GM18499 (cell line): ENCODE data around the gene TPM3.
"Not testable (repeated sequence)": the region's sequence is repeated elsewhere in the genome, so short reads cannot be mapped to it uniquely, and the experiment has no call there.

ENCODE experiments used
- ATAC-seq: cut with Tn5 transposase; IDR thresholded peaks from one replicate; pipeline ENCODE4 v1.9.1; 2021; ENCODE audit warnings: moderate number of reproducible peaks; ENCODE audit not compliant: insufficient read depth, unreplicated experiment

Gene TPM3

GRCh38 chr1:154207262-154207661 is 15.4 kb upstream of the TPM3 start:
- no peak for ATAC-seq

- no peak for ATAC-seq
Observed at GRCh38 chr1:154206196-154206595, 14.3 kb upstream of the TPM3 start, which contains the start of gene CFAP141. TSS of gene CFAP141 (minus strand) at chr1:154206333. CDS start at chr1:154206307, 26 bp downstream.

DNA sequence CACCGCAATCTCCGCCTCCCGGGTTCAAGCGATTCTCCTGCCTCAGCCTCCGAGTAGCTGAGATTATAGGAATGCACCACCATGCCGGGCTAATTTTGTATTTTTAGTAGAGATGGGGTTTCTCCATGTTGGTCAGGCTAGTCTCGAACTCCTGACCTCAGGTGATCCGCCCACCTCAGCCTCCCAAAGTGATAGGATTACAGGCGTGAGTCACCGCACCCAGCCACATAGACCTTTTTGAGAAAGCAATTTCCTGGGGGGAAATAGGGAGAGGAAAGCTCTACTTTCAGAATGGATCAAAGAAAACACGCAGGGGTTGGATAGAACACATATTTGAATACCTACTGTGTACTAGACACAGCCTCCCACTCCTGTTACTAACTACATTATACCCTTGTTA is 13.9 kb upstream of the TPM3 start:
- not testable (repeated sequence) for ATAC-seq

- no peak for ATAC-seq
Observed at GRCh38 chr1:154199563-154199879, 7.6 kb upstream of the TPM3 start.

DNA sequence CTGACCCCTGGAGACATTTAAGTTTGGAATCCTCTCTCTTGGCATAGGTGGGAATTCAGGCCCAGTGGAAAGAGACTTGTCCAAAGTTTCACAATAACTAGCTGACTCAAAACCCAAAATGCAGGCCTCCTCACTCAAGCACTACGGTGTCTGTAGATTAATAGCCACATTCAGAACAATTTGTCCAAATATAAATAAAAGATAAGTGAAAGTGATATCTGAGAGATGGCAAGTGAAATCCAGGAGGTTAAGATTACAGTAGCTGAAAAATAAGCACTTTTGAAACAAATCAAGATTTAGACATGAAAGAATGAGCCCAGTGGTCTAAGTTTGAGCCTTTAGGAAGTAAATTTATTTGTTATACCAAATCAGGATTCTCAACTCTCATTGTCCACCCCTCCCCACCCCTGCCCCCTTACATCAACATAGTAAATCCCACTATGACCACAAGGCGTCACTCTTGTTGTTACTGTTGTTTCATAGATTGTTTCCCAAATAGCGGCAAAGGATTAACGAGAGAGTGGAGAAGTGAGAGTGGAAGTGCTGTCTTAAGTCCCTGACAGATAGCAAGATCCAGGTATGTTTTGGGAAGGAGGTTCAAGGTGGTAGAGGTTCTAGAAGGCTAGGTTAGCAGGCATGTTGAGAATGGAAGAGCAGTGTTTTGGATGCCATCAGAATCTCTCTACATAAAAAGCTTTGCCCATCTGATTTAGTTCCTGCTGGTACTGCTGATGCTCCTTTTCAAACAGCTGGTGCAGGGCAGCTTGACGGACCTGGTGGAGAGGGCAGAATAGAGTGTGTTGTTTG is 7.1 kb upstream of the TPM3 start:
- no peak for ATAC-seq

DNA sequence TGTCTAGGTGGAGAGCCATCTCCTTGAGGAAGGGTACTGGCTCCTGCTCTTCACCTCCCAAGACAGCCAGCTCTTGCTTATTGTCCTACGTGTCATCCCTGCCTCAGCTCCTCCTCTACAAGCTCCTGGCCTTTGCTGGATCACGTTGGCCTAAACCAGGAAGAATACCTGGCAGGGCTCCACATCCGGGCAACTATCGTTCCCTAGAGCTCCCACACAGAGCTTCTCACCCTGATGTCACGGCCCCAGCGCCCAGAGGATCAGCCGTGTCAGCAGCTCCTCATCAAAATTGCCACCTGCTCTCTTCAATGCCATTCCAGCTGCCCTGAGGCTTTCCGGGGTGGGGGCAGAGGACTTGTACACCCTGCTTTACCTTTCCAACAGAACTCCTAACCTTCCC is 1.9 kb upstream of the TPM3 start:
- ATAC-seq: no peak

DNA sequence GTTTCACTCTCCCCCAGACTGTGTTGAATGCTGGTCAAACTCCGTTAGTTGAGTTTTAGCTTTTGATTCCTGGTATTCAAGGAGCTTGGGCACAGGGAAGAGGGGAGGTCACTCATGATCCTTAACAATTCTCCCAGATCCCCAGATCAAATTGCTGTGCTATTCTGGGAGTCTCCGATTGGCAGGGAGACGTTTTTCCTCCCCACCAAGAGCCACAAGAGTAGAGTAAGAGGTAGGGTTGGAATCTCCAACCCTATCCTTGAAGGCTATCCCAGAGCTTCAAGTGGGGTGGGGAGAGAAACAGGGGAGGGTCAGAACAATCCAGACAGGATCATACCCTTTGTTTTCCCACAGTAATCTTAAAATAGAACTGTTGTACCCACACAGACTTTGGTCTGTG is 576 bp upstream of the TPM3 start:
- no peak for ATAC-seq

DNA sequence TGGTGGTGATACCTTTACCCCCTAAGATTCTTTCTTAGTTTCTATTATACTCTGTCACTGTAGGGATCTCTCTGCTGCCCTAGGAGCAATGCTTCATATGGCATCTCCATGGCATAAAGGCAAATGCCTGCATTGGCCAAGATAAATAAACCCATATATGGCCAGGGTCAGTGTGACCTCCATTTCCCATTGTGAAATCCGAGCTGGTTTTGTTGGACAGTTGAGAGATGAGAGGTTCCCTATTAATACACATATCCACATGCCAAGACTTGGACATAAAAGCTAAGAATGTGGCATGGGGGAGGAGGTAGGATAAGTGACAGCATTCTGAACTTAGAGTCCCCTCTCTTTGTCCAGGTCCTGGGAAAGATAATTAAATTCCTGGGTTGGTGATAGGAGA is 1.4 kb downstream of the TPM3 start:
- no peak for ATAC-seq

DNA sequence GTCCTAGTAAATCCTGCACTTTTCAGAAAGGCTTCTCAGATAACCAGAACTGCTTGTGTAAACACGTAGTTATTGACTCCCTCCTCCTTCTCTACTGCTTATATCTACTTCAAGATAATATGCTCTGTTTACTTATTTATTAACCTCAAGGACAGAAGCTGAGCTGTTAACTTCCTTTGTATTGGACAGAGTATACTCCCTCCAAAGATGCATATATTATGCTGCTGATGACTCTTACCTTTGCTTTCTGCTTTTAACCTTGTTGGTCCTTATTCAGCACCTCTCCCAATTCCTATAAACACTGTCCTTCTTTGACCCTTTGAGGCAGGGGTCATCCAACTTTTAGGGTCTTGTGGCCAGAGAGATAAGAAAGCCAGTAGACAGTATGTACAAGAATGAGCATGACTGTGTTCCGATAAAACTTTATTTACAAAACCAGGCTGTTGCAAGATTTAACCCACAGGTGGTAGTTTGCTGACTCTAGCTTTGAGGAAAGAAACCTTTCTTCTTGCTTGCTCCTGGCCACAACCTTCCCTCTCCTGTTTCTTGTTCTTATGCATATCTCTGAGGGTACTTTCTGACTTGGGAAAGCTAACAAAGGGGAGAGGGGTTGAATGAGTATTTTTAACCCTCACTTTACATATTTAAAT is 4.9 kb downstream of the TPM3 start:
- no peak for ATAC-seq

DNA sequence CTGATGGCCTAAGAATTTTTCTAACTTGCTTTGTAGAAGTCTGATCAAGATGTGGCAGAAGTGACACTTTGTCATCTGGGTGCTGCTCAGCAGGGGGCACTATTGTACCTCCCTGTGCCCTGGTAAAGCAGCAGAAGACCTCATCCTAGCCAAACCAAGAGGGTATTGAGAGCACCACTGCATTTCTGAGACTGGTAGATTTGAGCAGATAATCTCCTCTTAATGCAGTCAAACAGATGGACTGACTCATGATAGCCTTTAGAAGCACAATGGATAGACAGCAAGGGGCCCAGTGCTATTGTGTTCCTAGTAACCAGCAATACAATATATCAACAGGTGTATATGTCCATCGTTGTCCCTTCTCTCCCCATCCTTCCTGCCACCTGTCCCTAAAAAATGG is 5.7 kb downstream of the TPM3 start:
- ATAC-seq: no peak

- ATAC-seq: peak; percentile 33
Observed at GRCh38 chr1:154183046-154183915, 8.6 kb downstream of the TPM3 start.

GRCh38 chr1:154182344-154183045 is 9.4 kb downstream of the TPM3 start:
- peak; percentile 20 for ATAC-seq

DNA sequence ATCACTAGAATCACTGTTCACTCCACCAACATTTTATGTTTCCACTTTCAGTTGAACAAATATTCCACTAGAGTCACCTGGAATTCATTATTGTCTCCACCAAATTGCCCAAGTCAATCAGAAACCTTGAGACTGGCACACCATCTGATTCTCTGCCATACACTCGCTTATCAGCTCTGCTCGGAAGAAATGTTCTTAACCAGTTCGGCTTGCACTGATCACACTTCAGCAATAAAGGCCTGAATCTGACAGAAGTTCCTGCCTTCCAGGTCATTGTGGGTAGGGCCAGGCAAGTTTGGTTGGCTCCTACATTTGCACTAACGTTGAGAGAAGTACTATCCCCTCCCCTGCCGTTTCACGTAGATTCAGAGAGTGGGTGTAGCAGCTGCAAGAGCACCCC is 10.0 kb downstream of the TPM3 start:
- ATAC-seq: no peak

- no peak for ATAC-seq
Observed at GRCh38 chr1:154179946-154180687, 11.8 kb downstream of the TPM3 start.

- no peak for ATAC-seq
Observed at GRCh38 chr1:154178911-154179811, 12.7 kb downstream of the TPM3 start.

DNA sequence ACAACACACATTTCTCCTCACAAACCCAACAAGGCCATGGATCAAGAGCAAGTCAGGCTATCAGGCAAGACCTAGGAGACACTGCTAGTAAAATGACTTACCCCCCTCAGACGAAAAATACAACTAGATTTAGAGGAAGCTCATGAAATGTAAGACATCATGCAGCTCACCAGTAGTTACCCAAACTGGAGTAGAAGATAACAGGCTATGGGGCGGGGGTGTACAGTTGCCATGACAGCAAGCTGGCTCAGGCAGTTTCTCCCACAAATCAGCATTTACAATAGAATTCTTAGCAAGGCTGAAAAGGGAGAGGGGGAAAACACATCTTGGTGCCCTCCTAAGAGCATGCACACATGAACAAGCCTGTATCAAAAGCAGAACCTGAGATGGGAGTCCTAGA is 13.9 kb downstream of the TPM3 start:
- ATAC-seq: no peak

DNA sequence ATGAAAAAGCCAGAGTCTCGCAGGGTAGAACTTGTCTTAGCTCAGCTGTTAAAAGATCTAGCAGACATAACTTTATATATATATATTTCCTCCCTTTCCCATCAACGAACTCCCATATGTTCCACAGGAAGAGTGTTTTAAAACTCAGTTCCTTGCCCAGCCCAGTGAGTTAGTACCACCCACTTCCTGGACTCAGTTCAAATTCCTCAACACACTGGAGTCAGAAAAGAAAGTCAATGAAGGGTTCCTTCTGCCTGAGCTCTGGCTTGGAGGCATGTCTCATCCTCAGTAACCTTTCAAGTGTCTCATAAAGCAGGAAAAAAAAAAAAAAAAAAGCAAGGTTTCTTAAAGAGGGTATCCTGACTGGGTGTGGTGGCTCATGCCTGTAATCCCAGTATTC is 15.6 kb downstream of the TPM3 start:
- no peak for ATAC-seq

- ATAC-seq: no peak
Observed at GRCh38 chr1:154174654-154175053, 17.2 kb downstream of the TPM3 start.

DNA sequence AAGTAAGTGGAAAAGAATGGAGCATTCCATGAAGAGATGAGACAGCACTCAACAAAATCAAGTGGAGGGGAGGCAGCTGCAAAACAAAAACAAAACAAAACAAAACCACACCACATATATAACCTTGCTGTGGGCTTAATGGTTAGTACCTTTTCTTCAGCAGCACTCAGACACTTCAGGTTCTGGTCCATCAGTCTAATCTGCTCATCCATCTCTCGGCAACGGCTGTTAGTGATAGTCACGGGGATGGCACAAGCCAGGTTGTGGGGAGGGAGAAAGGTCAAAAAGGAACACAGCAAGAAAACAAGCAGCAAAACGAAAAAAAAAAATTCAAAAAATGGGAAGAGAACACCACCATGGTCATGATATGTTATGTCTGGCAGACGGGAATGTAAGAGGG is 20.0 kb downstream of the TPM3 start:
- ATAC-seq: no peak
